ENCODE results near the gene FECH.

FECH gene

DNA sequence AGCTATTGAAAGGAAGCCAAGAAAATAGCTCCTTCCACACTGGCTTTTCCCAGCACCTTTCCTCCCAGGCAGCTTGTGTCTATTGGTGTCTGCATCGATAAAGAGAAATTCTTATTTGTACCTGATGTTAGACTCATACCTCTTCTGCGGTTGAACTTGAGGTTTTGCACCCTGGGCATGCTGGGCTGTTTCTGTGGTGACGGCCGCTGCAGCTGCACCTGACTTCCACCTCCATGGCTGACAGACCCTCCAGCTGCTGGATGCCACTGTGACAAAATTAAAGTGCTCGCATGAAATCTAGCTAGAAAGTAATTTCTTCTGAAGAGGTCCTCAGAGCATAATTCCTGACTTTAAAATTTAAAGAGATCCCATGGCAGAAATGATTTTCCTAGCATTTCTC lies 6.6 kb downstream of the FECH start:
- no peak for DNase-seq (ENCODE audit: low spot score)

- no peak for DNase-seq (ENCODE audit: low spot score)
Observed at GRCh38 chr18:57576316-57576715, 10.2 kb downstream of the FECH start.

DNA sequence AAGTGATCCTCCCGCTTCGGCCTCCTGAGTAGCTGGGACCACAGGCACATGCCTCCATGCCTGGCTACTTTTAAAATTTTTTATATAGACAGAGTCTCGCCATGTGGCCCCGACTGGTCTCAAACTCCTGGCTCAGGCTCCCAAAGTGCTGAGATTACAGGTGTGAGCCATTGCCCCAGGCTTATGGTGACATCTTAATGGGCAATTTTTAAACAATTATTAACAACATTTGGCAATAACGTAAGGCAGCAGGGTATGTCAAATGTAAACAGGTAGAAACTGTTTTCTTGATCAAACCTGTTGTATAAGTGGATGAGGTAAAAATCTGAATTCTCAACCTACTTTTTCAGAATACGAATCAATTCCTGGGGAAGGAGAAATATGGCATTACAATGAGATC lies 11.0 kb downstream of the FECH start:
- DNase-seq (ENCODE audit: low spot score), result no peak

DNA sequence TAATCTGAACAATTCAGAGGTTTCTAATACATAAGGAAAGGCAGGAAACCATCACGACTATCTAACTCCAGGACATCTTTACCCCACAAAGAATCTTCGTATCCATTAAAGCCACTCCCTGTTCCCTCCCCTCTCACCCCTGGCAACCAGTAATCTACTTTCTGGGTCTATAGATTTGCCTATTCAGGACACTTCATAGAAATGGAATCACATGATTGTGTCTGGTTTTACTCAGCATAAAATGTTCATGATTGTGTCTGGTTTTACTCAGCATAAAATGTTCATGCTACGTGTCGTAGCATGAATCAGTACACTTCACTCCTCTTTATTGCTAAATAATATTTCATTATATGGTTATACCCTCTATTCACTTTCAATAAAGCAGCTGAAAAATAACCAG lies 11.6 kb downstream of the FECH start:
- DNase-seq (ENCODE audit: low spot score), result no peak

GRCh38 chr18:57570162-57570561 lies 16.3 kb downstream of the FECH start:
- DNase-seq (ENCODE audit: low spot score), result no peak

- DNase-seq (ENCODE audit: low spot score), result no peak
Observed at GRCh38 chr18:57569133-57569532, 17.4 kb downstream of the FECH start.

DNA sequence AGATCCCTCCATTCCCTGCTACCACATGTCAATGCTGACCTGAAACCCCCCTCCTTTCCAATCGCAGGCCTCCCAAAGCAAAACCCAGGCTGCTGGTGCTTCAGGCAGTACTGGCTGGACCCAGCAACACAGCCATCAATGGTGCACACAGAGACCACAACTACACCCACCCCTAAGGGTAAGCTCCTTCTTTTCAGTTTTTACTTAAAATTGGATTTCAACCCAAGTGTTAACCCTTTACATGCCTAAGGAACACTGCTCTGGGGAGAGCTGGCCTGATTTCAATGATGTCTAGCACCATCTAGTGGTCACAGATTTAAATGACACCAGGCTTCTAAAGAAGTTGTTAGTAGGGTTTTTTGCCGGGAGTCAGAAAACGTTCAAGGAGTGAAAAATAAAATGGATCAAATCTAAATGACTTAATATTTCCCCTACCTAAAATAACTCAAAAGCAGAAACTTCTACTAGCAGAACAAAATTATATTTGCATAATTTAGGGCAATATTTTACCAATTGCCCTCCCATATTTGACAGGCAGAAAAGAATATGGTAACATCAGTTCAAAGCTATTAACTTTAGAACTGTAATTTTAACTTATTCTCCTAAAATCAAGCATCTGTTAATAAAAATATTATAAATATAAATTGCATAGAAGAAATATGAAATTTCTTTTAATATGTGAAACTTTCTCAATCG lies 24.6 kb downstream of the FECH start:
- DNase-seq (ENCODE audit: low spot score), result peak; percentile 82

DNA sequence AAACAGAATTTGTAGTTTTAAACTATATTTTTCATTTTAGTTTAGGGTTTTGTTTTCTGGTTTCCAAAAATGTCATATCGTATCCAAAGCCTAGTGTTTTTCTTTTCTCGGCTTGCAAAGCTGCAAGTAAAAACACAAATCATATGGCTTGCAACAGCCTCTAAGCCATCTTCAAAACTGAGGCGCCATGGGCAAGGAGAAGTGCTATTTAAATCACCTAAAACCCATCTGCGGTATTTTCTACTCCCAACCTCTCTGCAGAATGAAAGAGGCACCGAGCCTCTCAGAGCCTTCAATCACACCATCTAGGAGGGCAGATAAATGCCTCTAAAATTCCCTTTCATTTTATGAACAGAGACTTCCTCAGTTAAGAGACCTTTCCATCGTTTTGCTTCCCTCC lies 25.2 kb downstream of the FECH start:
- no peak for DNase-seq (ENCODE audit: low spot score)

GRCh38 chr18:57559314-57559713 lies 27.2 kb downstream of the FECH start:
- DNase-seq (ENCODE audit: low spot score), result no peak

GRCh38 chr18:57555134-57555533 lies 31.4 kb downstream of the FECH start:
- DNase-seq (ENCODE audit: low spot score), result no peak

DNA sequence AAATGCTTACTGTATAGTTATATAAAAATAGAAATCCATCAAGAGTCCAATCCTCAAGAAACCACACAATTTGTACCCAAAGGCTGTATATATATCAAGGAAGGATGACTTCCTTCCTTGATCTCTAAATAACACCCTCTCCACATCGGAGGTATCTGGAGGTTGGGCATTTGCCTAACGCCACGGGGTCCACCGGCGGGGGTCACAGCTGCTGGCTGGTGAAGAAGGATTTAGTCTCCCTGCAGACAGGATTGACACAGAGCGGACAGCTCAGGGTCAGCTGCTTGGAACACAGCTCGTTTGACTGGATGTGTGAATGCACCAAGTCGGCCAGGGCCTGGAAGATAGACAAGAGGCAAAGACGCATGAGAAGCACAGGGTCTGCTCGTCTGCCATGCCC lies 36.0 kb downstream of the FECH start:
- no peak for DNase-seq (ENCODE audit: low spot score)

DNA sequence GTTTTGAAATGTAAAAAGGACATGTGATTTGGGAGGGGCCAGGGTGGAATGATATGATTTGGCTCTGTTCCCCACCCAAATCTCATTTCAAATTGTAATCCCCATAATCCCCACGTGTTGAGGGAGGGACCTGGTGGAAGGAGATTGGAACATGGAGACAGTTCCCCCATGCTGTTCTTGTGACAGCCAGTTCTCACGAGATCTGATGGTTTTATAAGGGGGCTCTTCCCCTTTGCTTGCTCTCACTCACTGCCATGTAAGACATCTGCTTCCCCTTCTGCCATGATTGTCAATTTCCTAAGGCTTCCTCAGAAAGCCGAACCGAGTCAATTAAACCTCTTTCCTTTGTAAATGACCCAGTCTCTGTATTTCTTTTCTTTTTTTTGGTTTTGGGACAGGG lies 39.2 kb downstream of the FECH start:
- DNase-seq (ENCODE audit: low spot score), result no peak

DNA sequence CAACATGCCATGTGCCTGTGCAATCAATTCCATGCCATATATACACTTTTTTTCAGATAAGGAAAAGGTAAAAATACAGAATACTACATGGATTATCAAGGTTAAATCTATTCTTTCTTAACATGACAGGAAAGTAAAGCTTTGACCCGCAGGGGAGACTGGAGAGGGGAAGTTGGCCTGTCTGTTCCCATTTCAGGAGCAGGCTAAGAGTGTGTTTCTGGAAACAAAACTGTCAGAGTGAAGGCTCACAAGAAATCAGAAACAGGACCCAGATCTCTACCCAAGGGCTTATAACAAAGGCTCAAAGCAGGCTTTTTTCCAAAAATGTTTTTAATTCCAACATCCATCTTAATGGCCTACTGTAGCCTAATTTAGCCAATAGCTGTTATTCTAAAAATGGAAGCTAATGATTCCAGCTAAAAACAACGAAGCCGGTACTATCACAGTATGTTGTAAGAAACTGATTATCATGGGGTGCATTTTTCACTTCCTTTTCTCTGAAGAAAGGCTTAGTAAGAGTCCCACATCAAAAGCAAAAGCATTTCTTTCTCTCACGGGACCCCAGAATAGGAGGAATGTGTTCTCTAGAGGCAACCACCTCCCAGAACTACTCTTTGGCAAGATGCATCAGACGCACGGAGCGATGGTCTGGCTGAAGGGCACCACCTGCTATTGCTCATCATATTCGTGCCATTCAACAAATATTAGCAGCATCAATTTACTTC lies 41.4 kb downstream of the FECH start:
- no peak for DNase-seq (ENCODE audit: low spot score)

GRCh38 chr18:57543560-57543959 lies 42.9 kb downstream of the FECH start:
- DNase-seq (ENCODE audit: low spot score), result no peak

- no peak for DNase-seq (ENCODE audit: low spot score)
Observed at GRCh38 chr18:57542812-57543427, 43.6 kb downstream of the FECH start.

DNA sequence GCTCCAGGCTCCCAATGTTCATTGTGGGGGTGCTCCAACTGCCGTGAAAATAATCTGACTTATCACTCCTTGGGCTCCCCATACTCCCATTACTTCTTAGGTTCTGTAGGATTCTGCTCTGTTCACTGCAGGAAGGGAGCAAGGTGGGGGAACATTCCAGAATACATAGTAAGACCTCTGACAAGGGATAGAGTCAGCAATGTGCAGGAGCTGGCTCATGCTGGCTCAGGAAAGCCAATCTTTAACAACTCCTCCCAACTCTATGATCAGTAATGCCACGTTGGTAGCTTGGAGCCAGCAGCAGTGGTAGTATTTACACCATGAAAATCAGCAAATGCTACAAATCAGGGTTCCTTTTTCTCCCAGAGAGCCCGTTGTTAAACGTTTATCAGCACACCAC lies 44.4 kb downstream of the FECH start:
- no peak for DNase-seq (ENCODE audit: low spot score)

- DNase-seq (ENCODE audit: low spot score), result no peak
Observed at GRCh38 chr18:57539702-57540101, 46.8 kb downstream of the FECH start.

DNA sequence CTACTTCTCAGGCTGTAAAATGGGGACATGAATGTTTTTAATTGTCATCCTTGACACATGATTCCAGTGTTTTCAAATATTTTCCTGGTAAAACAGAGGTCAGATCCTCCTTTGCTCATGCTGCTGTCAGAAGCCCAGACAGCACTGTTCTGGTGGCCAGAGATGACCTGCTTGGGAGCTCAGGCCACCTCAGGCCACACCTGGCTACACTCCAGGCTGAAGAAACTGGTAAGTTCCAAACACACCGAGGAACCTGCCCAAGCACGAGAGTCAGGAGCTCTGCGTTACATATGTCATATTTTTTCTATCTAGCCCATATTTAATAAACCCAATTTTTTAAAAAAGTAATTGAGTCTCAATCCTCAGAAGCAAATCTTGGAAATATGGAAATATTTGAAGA lies 47.9 kb downstream of the FECH start:
- no peak for DNase-seq (ENCODE audit: low spot score)

DNA sequence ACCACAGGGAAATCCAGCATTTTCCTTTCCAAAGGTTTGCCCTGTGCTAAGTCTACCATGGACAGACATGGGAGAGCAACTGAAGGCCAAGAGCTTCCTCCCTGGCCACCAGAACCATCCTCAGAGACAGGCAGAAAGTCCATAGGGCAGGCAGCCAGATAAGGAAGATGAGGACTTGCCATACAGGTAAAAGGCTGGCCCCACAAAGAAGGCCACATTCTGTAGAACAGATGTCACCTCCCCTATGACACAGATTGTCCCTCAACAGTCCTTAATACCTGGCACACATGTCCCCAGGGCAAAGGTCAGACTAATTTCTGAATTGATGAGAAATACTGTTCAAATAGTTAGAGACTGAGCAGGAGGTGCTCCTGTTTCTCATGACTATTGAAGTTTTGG lies 52.0 kb downstream of the FECH start:
- DNase-seq (ENCODE audit: low spot score), result no peak

DNA sequence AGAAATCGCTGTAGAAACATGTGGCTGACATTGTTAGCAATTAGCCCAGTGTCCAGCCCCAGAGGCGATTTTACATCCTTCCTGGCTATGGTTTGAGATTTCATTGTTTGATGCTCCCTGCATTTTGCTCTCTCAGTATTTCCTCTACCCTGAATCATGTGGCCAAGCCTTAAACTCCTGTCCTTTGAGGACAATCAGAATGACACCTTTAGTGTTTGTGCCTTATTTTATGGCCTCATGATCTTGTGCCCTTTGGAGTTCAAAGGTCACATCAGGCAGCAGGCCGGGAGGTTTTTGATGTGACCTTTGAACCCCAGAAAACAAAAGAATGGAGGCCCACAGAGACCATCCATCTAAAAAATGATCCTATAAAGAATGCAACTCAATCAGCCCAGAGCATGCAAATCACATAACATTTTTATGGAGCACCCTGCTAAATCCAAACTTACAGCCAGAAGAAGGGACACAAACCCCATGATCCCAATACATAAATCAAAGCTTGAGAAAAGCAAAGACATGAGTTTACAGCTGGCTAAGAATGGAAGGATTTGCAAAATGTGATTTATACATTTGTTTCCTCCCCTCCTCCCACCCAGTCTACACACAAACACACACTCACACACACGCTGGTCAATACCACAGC lies 52.5 kb downstream of the FECH start:
- no peak for DNase-seq (ENCODE audit: low spot score)

- no peak for DNase-seq (ENCODE audit: low spot score)
Observed at GRCh38 chr18:57533006-57533867, 53.3 kb downstream of the FECH start.

DNA sequence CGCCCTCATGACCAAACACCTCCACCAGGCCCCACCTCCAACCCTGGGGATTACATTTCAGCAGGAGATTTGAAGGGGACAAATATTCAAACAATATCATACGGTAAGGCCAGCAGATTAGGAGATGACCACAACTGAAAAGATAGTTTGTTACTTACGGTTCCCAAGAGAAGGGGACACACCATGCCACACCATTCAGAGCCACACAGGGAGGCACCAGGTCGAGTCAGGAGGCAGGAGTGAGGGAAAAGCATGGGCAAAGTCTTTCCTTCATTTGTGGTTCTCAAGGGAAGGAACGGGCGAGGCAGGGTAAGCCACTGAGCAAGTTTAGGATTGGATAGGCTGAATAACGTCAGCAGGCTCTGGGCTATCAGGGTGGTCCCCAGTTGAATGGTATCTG lies 57.4 kb downstream of the FECH start:
- no peak for DNase-seq (ENCODE audit: low spot score)

Measured in hematopoietic multipotent progenitor cell treated with erythropoietin and hydrocortisone succinate and interleukin-3 and kit ligand, for 17 days (in vitro differentiated cells).